ENCODE data around the gene ZNF488.

Gene ZNF488

GRCh38 chr10:47370015-47370767 is 13.9 kb downstream of the ZNF488 start:
- Histone ChIP-seq H3K79me2 (ENCODE audit: insufficient read depth, low read length) (no peaks in the 10 kb centered on the region), H3K4me2 (ENCODE audit: low read depth, low read length, poor library complexity, severe bottlenecking) (no peak overlapping the region), H3K36me3 (ENCODE audit: insufficient read depth, low read length) (no peaks in the 10 kb centered on the region), H3K4me1 (ENCODE audit: insufficient read depth, low read length, poor library complexity, severe bottlenecking) (no peaks in the 10 kb centered on the region), H3F3A (ENCODE audit: low read depth) (no peaks in the 10 kb centered on the region), H3K9me2 (replicated peaks; ENCODE audit: low read depth, low read length) (no peaks in the 10 kb centered on the region), H3K9ac (ENCODE audit: low read depth, low read length, poor library complexity, severe bottlenecking) (no peak overlapping the region), H2AFZ (ENCODE audit: low read length) (no peak overlapping the region), H3K27me3 (ENCODE audit: insufficient read depth, low read length, poor library complexity, severe bottlenecking) (no peaks in the 10 kb centered on the region), H3K4me3 (ENCODE audit: low read length, poor library complexity, severe bottlenecking) (no peak overlapping the region), H4K20me1 (ENCODE audit: insufficient read depth, low read length, poor library complexity, severe bottlenecking) (no peaks in the 10 kb centered on the region), H3K9me3 (ENCODE audit: insufficient read depth, low read depth, low read length) (no peaks in the 10 kb centered on the region)
- no peak for TF ChIP-seq CTCF (conservative IDR thresholded peaks at IDR 0.05; ENCODE audit: low read length)
- TF ChIP-seq EZH2phosphoT487 (IDR thresholded peaks at IDR 0.05; ENCODE audit: borderline replicate concordance), result no peak

DNA sequence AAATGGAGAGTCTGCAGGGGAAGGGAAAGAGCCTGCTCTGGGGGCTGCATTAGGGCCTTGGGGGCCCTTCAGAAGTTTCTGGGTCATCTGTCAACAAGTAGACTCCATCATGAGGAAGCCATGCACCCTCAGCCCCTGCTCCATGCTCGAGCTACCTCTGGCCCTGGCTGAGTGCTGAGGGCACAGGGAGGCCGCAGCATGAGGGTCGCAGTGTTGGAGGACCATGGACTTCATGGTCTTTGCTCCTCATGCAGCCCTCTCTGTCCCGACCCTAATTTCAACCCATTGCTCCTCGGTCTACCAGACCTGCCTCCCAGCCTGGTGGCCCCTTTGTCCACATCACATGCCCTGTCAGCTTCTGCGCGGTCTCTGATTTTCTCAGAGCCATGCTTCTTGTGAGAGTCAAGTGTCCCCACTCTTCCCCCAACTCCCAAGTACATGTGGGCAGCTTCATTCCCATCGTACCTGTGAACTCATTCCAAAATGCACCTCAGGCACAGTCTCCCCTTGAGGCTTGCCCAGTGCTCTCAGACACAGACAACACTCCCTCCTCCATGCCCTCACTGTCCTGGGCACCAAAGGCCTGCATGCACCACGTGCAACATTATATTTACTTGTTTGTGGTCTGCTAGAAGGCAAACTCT is 14.7 kb downstream of the ZNF488 start:
- H3K4me2 ChIP-seq (ENCODE audit: low read depth, low read length, poor library complexity, severe bottlenecking), result no peak overlapping the region
- no peaks in the 10 kb centered on the region for H4K20me1 ChIP-seq (ENCODE audit: insufficient read depth, low read length, poor library complexity, severe bottlenecking)
- H3K4me1 ChIP-seq (ENCODE audit: insufficient read depth, low read length, poor library complexity, severe bottlenecking), result no peaks in the 10 kb centered on the region
- H3K36me3 ChIP-seq (ENCODE audit: insufficient read depth, low read length), result no peaks in the 10 kb centered on the region
- no peaks in the 10 kb centered on the region for H3K9me3 ChIP-seq (ENCODE audit: insufficient read depth, low read depth, low read length)
- no peak overlapping the region for H3K9ac ChIP-seq (ENCODE audit: low read depth, low read length, poor library complexity, severe bottlenecking)
- H3K79me2 ChIP-seq (ENCODE audit: insufficient read depth, low read length), result no peaks in the 10 kb centered on the region
- H3K27me3 ChIP-seq (ENCODE audit: insufficient read depth, low read length, poor library complexity, severe bottlenecking), result no peaks in the 10 kb centered on the region
- H3K9me2 ChIP-seq (replicated peaks; ENCODE audit: low read depth, low read length), result no peaks in the 10 kb centered on the region
- H3K4me3 ChIP-seq (ENCODE audit: low read length, poor library complexity, severe bottlenecking), result no peak overlapping the region
- H2AFZ ChIP-seq (ENCODE audit: low read length), result no peak overlapping the region
- H3F3A ChIP-seq (ENCODE audit: low read depth), result no peaks in the 10 kb centered on the region
- TF ChIP-seq CTCF (conservative IDR thresholded peaks at IDR 0.05; ENCODE audit: low read length) (no peak), EZH2phosphoT487 (IDR thresholded peaks at IDR 0.05; ENCODE audit: borderline replicate concordance) (no peak)

DNA sequence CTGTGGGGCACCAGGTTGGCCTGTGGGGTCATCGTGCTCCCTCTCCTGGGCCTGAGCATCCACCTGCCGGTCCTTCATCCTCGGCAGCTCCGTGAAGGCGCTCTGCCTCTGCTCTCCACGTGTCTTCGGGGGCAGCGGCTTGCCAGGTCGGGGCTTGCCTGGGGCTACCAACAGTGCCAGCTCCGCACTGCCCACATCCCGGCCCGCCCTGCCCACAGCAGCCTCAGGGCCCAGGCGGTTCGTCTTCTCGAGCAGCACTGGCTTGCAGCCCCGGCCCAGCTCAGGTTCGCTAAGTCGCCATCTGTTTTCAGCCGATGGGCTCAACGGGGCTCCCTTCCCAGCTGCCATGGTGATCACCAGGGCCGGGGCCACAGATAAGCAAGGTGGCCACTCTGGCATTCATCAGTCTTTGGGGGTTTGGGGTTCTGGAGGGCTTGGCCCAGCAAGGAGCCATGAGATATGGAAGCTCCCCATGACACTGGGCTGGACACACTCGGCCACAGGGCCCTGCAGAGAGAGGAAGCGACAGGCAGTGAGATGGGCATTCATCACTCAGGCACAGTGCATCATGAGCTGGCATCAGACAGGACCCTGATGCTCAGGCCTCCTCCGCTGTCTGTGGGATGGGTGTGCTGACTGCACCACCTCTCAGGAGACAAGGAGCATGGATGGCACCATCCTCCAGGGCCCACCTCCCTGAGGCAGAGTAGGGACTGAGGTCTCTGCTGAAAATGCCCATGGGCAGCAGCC is 15.5 kb downstream of the ZNF488 start:
- Histone ChIP-seq H3K4me3 (ENCODE audit: low read length, poor library complexity, severe bottlenecking) (no peak overlapping the region), H3K79me2 (ENCODE audit: insufficient read depth, low read length) (no peaks in the 10 kb centered on the region), H3K36me3 (ENCODE audit: insufficient read depth, low read length) (no peaks in the 10 kb centered on the region), H3K4me1 (ENCODE audit: insufficient read depth, low read length, poor library complexity, severe bottlenecking) (no peaks in the 10 kb centered on the region), H3K9me3 (ENCODE audit: insufficient read depth, low read depth, low read length) (no peaks in the 10 kb centered on the region), H3K9me2 (replicated peaks; ENCODE audit: low read depth, low read length) (no peaks in the 10 kb centered on the region), H3K9ac (ENCODE audit: low read depth, low read length, poor library complexity, severe bottlenecking) (no peak overlapping the region), H2AFZ (ENCODE audit: low read length) (no peak overlapping the region), H4K20me1 (ENCODE audit: insufficient read depth, low read length, poor library complexity, severe bottlenecking) (no peaks in the 10 kb centered on the region), H3K27me3 (ENCODE audit: insufficient read depth, low read length, poor library complexity, severe bottlenecking) (no peaks in the 10 kb centered on the region), H3K4me2 (ENCODE audit: low read depth, low read length, poor library complexity, severe bottlenecking) (no peak overlapping the region), H3F3A (ENCODE audit: low read depth) (no peaks in the 10 kb centered on the region)
- TF ChIP-seq EZH2phosphoT487 (IDR thresholded peaks at IDR 0.05; ENCODE audit: borderline replicate concordance), result no peak
- TF ChIP-seq CTCF (conservative IDR thresholded peaks at IDR 0.05; ENCODE audit: low read length), result no peak

Data from Loucy (cell line).